Keratinocyte (primary cell): Measurements from ENCODE around the gene GARIN5B. TPM values are rescaled to one million over a fixed set of nuclear protein-coding genes. Genes with fewer than 3 reads are reported as not detected.
"Not testable (repeated sequence)": the region's sequence is repeated elsewhere in the genome, so short reads cannot be mapped to it uniquely, and the experiment has no call there.

Source experiments
- DNase-seq: peaks from one replicate; pipeline ENCODE4 v3.0.0-alpha.2; 2011; ENCODE audit warnings: low read depth, missing footprints, low spot score
- FAIRE-seq: peaks from 2 replicates; lab custom pipeline; 2011; peaks lifted over from hg19 to GRCh38; lab: Jason Lieb, UNC
- H2AFZ ChIP-seq: 2 replicates; pipeline ENCODE4 v1.6.0; 2012; ENCODE audit warnings: low read length, control low read depth, inconsistent platforms; ENCODE audit not compliant: control insufficient read depth
- H3K27ac ChIP-seq: 2 replicates; pipeline ENCODE4 v1.5.1; 2011; ENCODE audit warnings: low read length; ENCODE audit not compliant: control insufficient read depth, insufficient read depth
- H3K27me3 ChIP-seq: 3 replicates; pipeline ENCODE4 v1.6.0; 2011; ENCODE audit warnings: low read length; ENCODE audit not compliant: control insufficient read depth, insufficient read depth; ENCODE audit errors: extremely low read depth
- H3K36me3 ChIP-seq, 2 experiments: 2 replicates in 1 of 2; 3 replicates in 1 of 2; pipeline ENCODE4 v1.5.1; 2011; ENCODE audit warnings: low read length in 2 of 2, mild to moderate bottlenecking in 1 of 2; ENCODE audit not compliant: control insufficient read depth in 2 of 2, insufficient read depth in 2 of 2; ENCODE audit errors: extremely low read depth in 1 of 2
- H3K4me1 ChIP-seq: 3 replicates; pipeline ENCODE4 v1.5.1; 2011; ENCODE audit warnings: low read length; ENCODE audit not compliant: control insufficient read depth, insufficient read depth; ENCODE audit errors: extremely low read depth
- H3K4me2 ChIP-seq: 3 replicates; pipeline ENCODE4 v1.6.0; 2011; ENCODE audit warnings: low read depth, low read length; ENCODE audit not compliant: control insufficient read depth, insufficient read depth; ENCODE audit errors: extremely low read depth
- H3K4me3 ChIP-seq, 3 experiments: fragments of 200-600 bp in 1 of 3; sonication (generic) in 1 of 3; 2 replicates in 2 of 3; 3 replicates in 1 of 3; pipeline ENCODE4 v1.5.1; 2011 to 2016; ENCODE audit warnings: low read length in 3 of 3, mild to moderate bottlenecking in 3 of 3, control low read depth in 2 of 3, inconsistent platforms in 1 of 3, low read depth in 1 of 3, mixed read lengths in 1 of 3, mixed run types in 1 of 3, moderate library complexity in 1 of 3; ENCODE audit not compliant: control insufficient read depth in 2 of 3, insufficient read depth in 2 of 3; ENCODE audit errors: extremely low read depth in 1 of 3
- H3K79me2 ChIP-seq: 2 replicates; pipeline ENCODE4 v1.6.0; 2012; ENCODE audit warnings: low read length; ENCODE audit not compliant: control insufficient read depth, insufficient read depth
- H3K9ac ChIP-seq: 3 replicates; pipeline ENCODE4 v1.6.0; 2011; ENCODE audit warnings: low read length; ENCODE audit not compliant: control insufficient read depth, insufficient read depth; ENCODE audit errors: extremely low read depth
- H3K9me1 ChIP-seq: 3 replicates; pipeline ENCODE4 v1.6.0; 2011; ENCODE audit warnings: low read length; ENCODE audit not compliant: control insufficient read depth, insufficient read depth; ENCODE audit errors: extremely low read depth
- H3K9me3 ChIP-seq: 2 replicates; pipeline ENCODE4 v1.5.1; 2012; ENCODE audit warnings: low read depth, low read length; ENCODE audit not compliant: control insufficient read depth
- H4K20me1 ChIP-seq: 3 replicates; pipeline ENCODE4 v1.6.0; 2011; ENCODE audit warnings: low read length; ENCODE audit not compliant: control insufficient read depth, insufficient read depth; ENCODE audit errors: extremely low read depth
- EZH2 ChIP-seq: IDR thresholded peaks from one replicate; pipeline ENCODE4 v1.6.1; 2012; ENCODE audit warnings: inconsistent platforms, mild to moderate bottlenecking, low read length, moderate library complexity
- dilution Hi-C: fragments of 300-500 bp; cut with MboI; formaldehyde crosslinking; loops from one replicate; pipeline ENCODE4 v1.7.0; 2020; ENCODE audit warnings: low sequenced_read_pairs; ENCODE audit not compliant: extremely low pct_ligation_motif_present
- polyA plus RNA-seq, 5 experiments: library from polyadenylated mRNA; depleted of rRNA in 3 of 5; stranded (reverse) in 3 of 5; stranded (forward) in 1 of 5; unstranded in 1 of 5; fragments of >200 nt; gene quantifications; 1 replicate in 1 of 5; 2 replicates in 3 of 5; 3 replicates in 1 of 5; pipeline versions ENCODE4 v1.2.1 to v1.2.3, GENCODE V29; 2011 to 2012; ENCODE audit warnings: missing spikeins in 2 of 5, low read depth in 1 of 5, low replicate concordance in 1 of 5
- TF ChIP-seq, protein P1 (sequence below), 3 experiments: IDR thresholded peaks in 1 of 3; conservative IDR thresholded peaks in 1 of 3; optimal IDR thresholded peaks in 1 of 3; 2 replicates in 2 of 3; 3 replicates in 1 of 3; pipeline versions ENCODE3 to v1.5.1; 2011; ENCODE audit warnings: low read length in 3 of 3, mild to moderate bottlenecking in 3 of 3, moderate library complexity in 2 of 3, control low read depth in 1 of 3, inconsistent platforms in 1 of 3; ENCODE audit not compliant: insufficient read depth in 2 of 3; ENCODE audit errors: extremely low read depth in 1 of 3

Gene GARIN5B
- polyA plus RNA-seq, 1 donor (not counting 4 experiments of a cell fraction or from before 2014, with no cell fraction given): not detected

DNA sequence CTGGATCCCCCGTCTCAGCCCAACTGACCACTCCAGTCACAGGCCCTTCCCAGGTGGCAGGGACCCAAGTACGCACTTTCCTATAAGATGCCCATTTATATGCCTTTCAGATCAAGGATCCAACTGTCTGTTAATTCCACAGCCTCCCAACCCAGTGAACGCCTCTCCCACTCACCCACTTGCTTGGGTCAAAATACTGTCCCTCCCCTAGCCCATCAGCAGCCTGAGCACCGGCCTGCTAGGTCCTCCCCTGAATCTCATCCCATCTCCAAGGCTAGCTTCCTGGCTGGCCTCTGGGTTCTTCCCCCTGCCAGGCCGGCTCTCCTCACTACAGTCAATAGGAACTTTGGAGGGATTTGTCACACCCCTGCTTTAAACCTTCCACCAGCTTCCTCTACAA, 42.6 kb upstream of the GARIN5B start:
- Histone ChIP-seq H3K9me3 (no peaks in the 10 kb centered on the region), H3K36me3 (peaks cover 24 to 38% of the 10 kb centered on the region in 2 experiments), H3K9ac (no peak overlapping the region), H2AFZ (no peak overlapping the region), H3K27ac (no peak overlapping the region), H3K9me1 (no peaks in the 10 kb centered on the region), H4K20me1 (peaks cover 14% of the 10 kb centered on the region), H3K4me2 (peak overlapping the region; percentile 94), H3K4me3 (peak overlapping the region in 2 of 3 experiments; percentile 76 to 85), H3K27me3 (no peaks in the 10 kb centered on the region), H3K4me1 (peaks cover 23% of the 10 kb centered on the region), H3K79me2 (peaks cover 45% of the 10 kb centered on the region)
- no peak for TF ChIP-seq EZH2
- TF ChIP-seq, protein P1, sequence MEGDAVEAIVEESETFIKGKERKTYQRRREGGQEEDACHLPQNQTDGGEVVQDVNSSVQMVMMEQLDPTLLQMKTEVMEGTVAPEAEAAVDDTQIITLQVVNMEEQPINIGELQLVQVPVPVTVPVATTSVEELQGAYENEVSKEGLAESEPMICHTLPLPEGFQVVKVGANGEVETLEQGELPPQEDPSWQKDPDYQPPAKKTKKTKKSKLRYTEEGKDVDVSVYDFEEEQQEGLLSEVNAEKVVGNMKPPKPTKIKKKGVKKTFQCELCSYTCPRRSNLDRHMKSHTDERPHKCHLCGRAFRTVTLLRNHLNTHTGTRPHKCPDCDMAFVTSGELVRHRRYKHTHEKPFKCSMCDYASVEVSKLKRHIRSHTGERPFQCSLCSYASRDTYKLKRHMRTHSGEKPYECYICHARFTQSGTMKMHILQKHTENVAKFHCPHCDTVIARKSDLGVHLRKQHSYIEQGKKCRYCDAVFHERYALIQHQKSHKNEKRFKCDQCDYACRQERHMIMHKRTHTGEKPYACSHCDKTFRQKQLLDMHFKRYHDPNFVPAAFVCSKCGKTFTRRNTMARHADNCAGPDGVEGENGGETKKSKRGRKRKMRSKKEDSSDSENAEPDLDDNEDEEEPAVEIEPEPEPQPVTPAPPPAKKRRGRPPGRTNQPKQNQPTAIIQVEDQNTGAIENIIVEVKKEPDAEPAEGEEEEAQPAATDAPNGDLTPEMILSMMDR (optimal IDR thresholded peaks at IDR 0.05 in 1 of 3, IDR thresholded peaks at IDR 0.05 in 1 of 3, conservative IDR thresholded peaks at IDR 0.05 in 1 of 3; ENCODE audit: extremely low read depth in 1 of 3, insufficient read depth in 2 of 3, low read length in 3 of 3): no peak
- no peak for FAIRE-seq
- dilution Hi-C loops: no loop called here
- no peak for DNase-seq

DNA sequence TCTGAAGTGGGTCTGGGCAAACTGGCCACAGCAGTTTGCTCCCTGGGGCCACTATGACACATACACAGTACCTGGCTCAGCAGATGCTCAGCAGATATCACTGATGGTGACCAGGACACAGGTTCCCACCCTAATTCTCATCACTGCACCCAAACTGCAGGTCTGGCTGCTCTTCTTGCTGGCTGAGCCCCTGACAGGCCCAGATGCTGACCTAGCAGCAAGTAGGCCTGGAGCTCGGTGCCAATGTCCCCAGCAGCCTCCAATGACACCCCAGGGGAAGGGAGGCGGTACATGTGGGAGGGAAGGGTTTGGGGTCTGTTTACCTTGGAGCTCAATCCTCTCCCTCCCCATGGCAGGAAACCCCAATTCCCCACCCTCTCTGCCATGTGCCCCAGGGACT, 39.4 kb upstream of the GARIN5B start:
- H4K20me1 ChIP-seq: peaks cover 14% of the 10 kb centered on the region
- H3K36me3 ChIP-seq: peaks cover 27 to 41% of the 10 kb centered on the region in 2 experiments
- H3K4me1 ChIP-seq: peaks cover 19% of the 10 kb centered on the region
- H3K4me3 ChIP-seq: no peak overlapping the region
- DNase-seq: no peak
- H3K4me2 ChIP-seq: no peak overlapping the region
- no peaks in the 10 kb centered on the region for H3K9me3 ChIP-seq
- H3K79me2 ChIP-seq: peaks cover 45% of the 10 kb centered on the region
- no peaks in the 10 kb centered on the region for H3K27me3 ChIP-seq
- H2AFZ ChIP-seq: no peak overlapping the region
- no peak for FAIRE-seq
- no peak overlapping the region for H3K27ac ChIP-seq
- TF ChIP-seq, protein P1 (optimal IDR thresholded peaks at IDR 0.05 in 1 of 3, IDR thresholded peaks at IDR 0.05 in 1 of 3, conservative IDR thresholded peaks at IDR 0.05 in 1 of 3; ENCODE audit: extremely low read depth in 1 of 3, insufficient read depth in 2 of 3, low read length in 3 of 3): no peak
- TF ChIP-seq EZH2: no peak
- H3K9ac ChIP-seq: no peak overlapping the region
- dilution Hi-C loops: no loop called here
- no peaks in the 10 kb centered on the region for H3K9me1 ChIP-seq

DNA sequence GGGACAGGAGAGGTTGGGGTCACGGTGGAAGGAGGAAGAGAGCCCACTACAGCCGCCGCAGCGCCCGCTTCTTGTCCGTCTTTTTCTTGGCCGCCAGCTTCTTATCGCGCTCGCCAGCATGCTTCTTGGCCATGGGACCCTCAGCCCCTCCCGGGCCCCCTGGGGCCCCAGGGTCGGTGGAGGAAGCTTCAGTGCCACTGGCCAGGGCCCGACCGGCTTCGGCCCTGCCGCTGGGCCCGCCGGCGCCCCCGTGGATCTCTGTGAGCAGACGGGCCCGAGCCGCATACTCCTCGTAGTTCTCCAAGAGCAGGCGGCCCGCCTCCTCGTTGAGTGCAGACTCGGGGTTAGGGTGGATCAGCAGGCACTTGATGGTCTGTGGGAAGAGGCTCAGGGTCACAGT, 38.3 kb upstream of the GARIN5B start:
- dilution Hi-C loops, FAIRE-seq, H3K9me3 ChIP-seq, H3K27ac ChIP-seq, DNase-seq, H3K27me3 ChIP-seq, H3K4me3 ChIP-seq, H3K4me2 ChIP-seq, H3K9me1 ChIP-seq, H3K9ac ChIP-seq, H2AFZ ChIP-seq: not testable (repeated sequence)
- H3K79me2 ChIP-seq: peaks cover 35% of the 10 kb centered on the region
- peaks cover 11% of the 10 kb centered on the region for H4K20me1 ChIP-seq
- peaks cover 14% of the 10 kb centered on the region for H3K4me1 ChIP-seq
- peaks cover 27 to 37% of the 10 kb centered on the region in 2 experiments for H3K36me3 ChIP-seq
